Measurements from ENCODE around the gene PPP1R3E.

The PPP1R3E gene

GRCh38 chr14:23322568-23323517, 20.2 kb upstream of the PPP1R3E start:
- DNase-seq (ENCODE audit: low spot score): peak; percentile 34

GRCh38 chr14:23321572-23322547, 19.2 kb upstream of the PPP1R3E start:
- peak; percentile 76 for DNase-seq (ENCODE audit: low spot score)

- peak; percentile 100 for DNase-seq (ENCODE audit: low spot score)
These were observed 18.2 kb upstream of the PPP1R3E start, which contains the start of gene PABPN1 for GRCh38 chr14:23320584-23321571. TSS of gene PABPN1 (plus strand) at chr14:23321457. CDS start at chr14:23321470, 13 bp downstream.

GRCh38 chr14:23319746-23320583, 17.3 kb upstream of the PPP1R3E start:
- DNase-seq (ENCODE audit: low spot score): no peak

GRCh38 chr14:23316300-23316699, 13.6 kb upstream of the PPP1R3E start:
- no peak for DNase-seq (ENCODE audit: low spot score)

- DNase-seq (ENCODE audit: low spot score): no peak
These were observed 7.9 kb upstream of the PPP1R3E start for GRCh38 chr14:23310546-23310945.

- DNase-seq (ENCODE audit: low spot score): no peak
These were observed 6.2 kb upstream of the PPP1R3E start for GRCh38 chr14:23308721-23309445.

- peak; percentile 54 for DNase-seq (ENCODE audit: low spot score)
These were observed 5.3 kb upstream of the PPP1R3E start for GRCh38 chr14:23307687-23308644.

GRCh38 chr14:23307146-23307530, 4.5 kb upstream of the PPP1R3E start:
- no peak for DNase-seq (ENCODE audit: low spot score)

- peak; percentile 91 for DNase-seq (ENCODE audit: low spot score)
These were observed 3.9 kb upstream of the PPP1R3E start, which contains the start of gene BCL2L2 for GRCh38 chr14:23306412-23307145. TSS of gene BCL2L2 (plus strand) at chr14:23306833. CDS start at chr14:23307768, 935 bp downstream.

GRCh38 chr14:23301969-23302289, 730 bp downstream of the PPP1R3E start:
- no peak for DNase-seq (ENCODE audit: low spot score)

GRCh38 chr14:23301288-23301968, 1.2 kb downstream of the PPP1R3E start:
- DNase-seq (ENCODE audit: low spot score): peak; percentile 99

GRCh38 chr14:23300687-23301223, 1.9 kb downstream of the PPP1R3E start:
- DNase-seq (ENCODE audit: low spot score): peak; percentile 67

GRCh38 chr14:23299986-23300686, 2.5 kb downstream of the PPP1R3E start:
- DNase-seq (ENCODE audit: low spot score): peak; percentile 34

- DNase-seq (ENCODE audit: low spot score): peak; percentile 50
These were observed 3.3 kb downstream of the PPP1R3E start for GRCh38 chr14:23299211-23299957.

Measured in kidney tubule cell (primary cell).